GM23248 (cell line): ENCODE results near the gene TASOR2. TPM values are rescaled to one million over a fixed set of nuclear protein-coding genes. Genes with fewer than 3 reads are reported as not detected.

ENCODE experiments used
- DNase-seq: peaks from one replicate; pipeline ENCODE4 v3.0.0-alpha.2; 2015
- H2AFZ ChIP-seq: fragments of 200-600 bp; sonication (generic); 2 replicates; pipeline ENCODE4 v1.6.1; 2016; ENCODE audit warnings: antibody characterized with exemption
- H3F3A ChIP-seq: fragments of 200-600 bp; sonication (generic); 2 replicates; pipeline ENCODE4 v1.6.1; 2016; ENCODE audit warnings: mild to moderate bottlenecking, antibody characterized with exemption, mixed run types; ENCODE audit not compliant: insufficient read depth
- H3K27ac ChIP-seq: fragments of 200-600 bp; sonication (generic); 2 replicates; pipeline ENCODE4 v1.5.1; 2016; ENCODE audit warnings: mild to moderate bottlenecking
- H3K27me3 ChIP-seq: fragments of 200-600 bp; sonication (generic); replicated peaks from 2 replicates; pipeline ENCODE4 v1.6.1; 2016; ENCODE audit warnings: mild to moderate bottlenecking; ENCODE audit not compliant: insufficient read depth
- H3K36me3 ChIP-seq: fragments of 200-600 bp; sonication (generic); 2 replicates; pipeline ENCODE4 v1.6.1; 2016; ENCODE audit warnings: low read depth, mild to moderate bottlenecking
- H3K4me1 ChIP-seq: fragments of 200-600 bp; sonication (generic); 2 replicates; pipeline ENCODE4 v1.6.1; 2016; ENCODE audit warnings: mild to moderate bottlenecking; ENCODE audit not compliant: insufficient read depth
- H3K4me2 ChIP-seq: fragments of 200-600 bp; sonication (generic); one replicate; pipeline ENCODE4 v1.6.1; 2016; ENCODE audit warnings: mild to moderate bottlenecking; ENCODE audit not compliant: unreplicated experiment
- H3K4me3 ChIP-seq: fragments of 200-600 bp; sonication (generic); 2 replicates; pipeline ENCODE4 v1.5.1; 2016; ENCODE audit warnings: mild to moderate bottlenecking
- H3K79me2 ChIP-seq: fragments of 200-600 bp; sonication (generic); 2 replicates; pipeline ENCODE4 v1.6.1; 2016; ENCODE audit warnings: mild to moderate bottlenecking; ENCODE audit not compliant: insufficient read depth
- H3K9ac ChIP-seq: fragments of 200-600 bp; sonication (generic); 2 replicates; pipeline ENCODE4 v1.6.1; 2016; ENCODE audit warnings: mild to moderate bottlenecking
- H3K9me2 ChIP-seq: fragments of 200-600 bp; sonication (generic); 2 replicates; pipeline ENCODE4 v1.6.1; 2016; ENCODE audit warnings: mixed run types, mild to moderate bottlenecking, moderate library complexity; ENCODE audit not compliant: insufficient read depth
- H3K9me3 ChIP-seq: fragments of 200-600 bp; sonication (generic); one replicate; pipeline ENCODE4 v1.6.1; 2017; ENCODE audit warnings: low read depth
- H4K20me1 ChIP-seq: fragments of 200-600 bp; sonication (generic); 2 replicates; pipeline ENCODE4 v1.6.0; 2016; ENCODE audit not compliant: insufficient read depth
- EZH2 ChIP-seq: fragments of 200-600 bp; sonication (generic); IDR thresholded peaks from 2 replicates; pipeline ENCODE4 v1.6.1; 2018; ENCODE audit warnings: antibody characterized with exemption, mild to moderate bottlenecking; ENCODE audit not compliant: insufficient read depth, poor library complexity, severe bottlenecking
- EZH2phosphoT487 ChIP-seq: fragments of 200-600 bp; sonication (generic); IDR thresholded peaks from 2 replicates; pipeline ENCODE4 v1.6.1; 2018; ENCODE audit warnings: antibody characterized with exemption, moderate library complexity, mild to moderate bottlenecking, low read depth; ENCODE audit not compliant: insufficient read depth
- WGBS, 2 experiments: methylation state at CpG; one replicate each; pipeline ENCODE4 v1.1.6; 2015 to 2017; ENCODE audit warnings: low lambda C conversion rate in 2 of 2, low coverage in 1 of 2; ENCODE audit errors: missing lambda C conversion rate in 2 of 2; 5-methylcytosine and 5-hydroxymethylcytosine counted together
- in situ Hi-C: fragments of 300-500 bp; cut with MboI; formaldehyde crosslinking; loops from 2 replicates; pipeline ENCODE4 v1.15.0; 2020
- polyA plus RNA-seq: library from polyadenylated mRNA; unstranded; fragments of >200 nt; fragmentation: Nextera tagmentation; extraction: Ambion mirVana; gene quantifications from 2 replicates; pipeline ENCODE4 v1.2.1, GENCODE V29; 2016
- total RNA-seq: library from RNA; depleted of rRNA; stranded (reverse); fragments of >200 nt; shearing (Covaris generic); gene quantifications from 2 replicates; pipeline ENCODE4 v1.2.3, GENCODE V29; 2014

The TASOR2 gene
- total and polyA plus RNA-seq, 2 experiments from 2014 or later, result 16.8 to 60.7 TPM

DNA sequence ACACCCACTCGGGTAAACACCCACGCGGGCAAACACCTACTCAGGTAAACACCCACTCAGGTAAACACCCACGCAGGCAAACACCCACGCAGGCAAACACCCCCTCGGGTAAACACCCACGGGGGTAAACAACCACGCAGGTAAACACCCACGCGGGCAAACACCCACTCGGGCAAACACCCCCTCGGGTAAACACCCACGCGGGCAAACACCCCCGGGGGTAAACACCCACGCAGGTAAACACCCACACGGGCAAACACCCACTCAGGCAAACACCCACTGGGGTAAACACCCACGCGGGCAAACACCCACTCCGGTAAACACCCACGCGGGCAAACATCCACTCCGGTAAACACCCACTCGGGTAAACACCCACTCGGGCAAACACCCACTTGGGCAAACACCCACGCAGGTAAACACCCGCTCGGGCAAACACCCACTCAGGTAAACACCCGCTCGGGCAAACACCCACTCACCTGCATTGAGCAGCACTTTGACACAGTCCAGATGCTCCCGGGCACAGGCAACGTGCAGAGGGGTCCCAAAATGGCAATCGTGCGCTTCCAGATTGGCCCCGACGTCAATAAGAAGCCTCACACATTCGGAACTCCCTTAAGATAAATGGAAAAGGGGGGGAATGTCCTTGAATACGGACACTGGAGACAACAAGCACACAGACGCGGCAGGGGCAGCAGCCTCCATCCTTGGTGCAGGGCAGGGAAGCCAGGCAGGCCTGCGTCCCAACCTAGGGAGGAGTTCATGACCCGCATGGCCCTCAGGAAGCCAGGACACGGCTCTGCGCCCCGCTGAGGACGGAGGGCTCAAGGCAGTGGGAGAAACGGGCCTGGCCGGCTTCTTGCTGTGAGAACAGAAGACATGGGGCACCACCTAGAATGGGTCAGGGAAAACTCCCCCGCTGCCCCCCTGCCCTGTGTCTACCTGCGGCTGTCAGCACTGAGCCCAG is 35.9 kb upstream of the TASOR2 start:
- Histone ChIP-seq H4K20me1 (no peaks in the 10 kb centered on the region), H3K27me3 (no peaks in the 10 kb centered on the region), H3K4me1 (peaks cover 1% of the 10 kb centered on the region; the same call in 1 of the 2 replicates), H3K9me2 (no peaks in the 10 kb centered on the region), H3F3A (0 out of 2 replicates have a peak, but pooled peaks cover 2% of the 10 kb centered on the region), H3K79me2 (no peaks in the 10 kb centered on the region), H3K36me3 (no peaks in the 10 kb centered on the region; the same call in 1 of the 2 replicates), H3K9me3 (no peaks in the 10 kb centered on the region), H3K9ac (no peak overlapping the region), H3K4me3 (no peak overlapping the region), H3K27ac (no peak overlapping the region), H2AFZ (no peak overlapping the region), H3K4me2 (no peak overlapping the region)
- TF ChIP-seq EZH2 (no peak), EZH2phosphoT487 (no peak)
- in situ Hi-C loops, result no loop called here
- DNase-seq, result peak; percentile 13
- 90 to 92% methylated on average over 38 to 46 of the region's 50 CpGs for WGBS, 2 experiments

GRCh38 chr10:5649746-5650145 is 34.9 kb upstream of the TASOR2 start:
- no peaks in the 10 kb centered on the region for H3F3A ChIP-seq
- H3K9ac ChIP-seq, result no peak overlapping the region
- TF ChIP-seq EZH2phosphoT487 (no peak), EZH2 (no peak)
- H3K27ac ChIP-seq, result no peak overlapping the region
- H3K36me3 ChIP-seq, result no peaks in the 10 kb centered on the region; the same call in 1 of the 2 replicates
- no peak overlapping the region for H2AFZ ChIP-seq
- H3K4me2 ChIP-seq, result no peak overlapping the region
- H3K4me1 ChIP-seq, result no peaks in the 10 kb centered on the region
- H3K79me2 ChIP-seq, result no peaks in the 10 kb centered on the region
- in situ Hi-C loops, result no loop called here
- WGBS, 2 experiments, result 93 to 96% methylated on average over 10 to 11 of the region's 11 CpGs
- no peaks in the 10 kb centered on the region for H3K9me3 ChIP-seq
- no peak overlapping the region for H3K4me3 ChIP-seq
- H3K27me3 ChIP-seq, result no peaks in the 10 kb centered on the region
- H3K9me2 ChIP-seq, result no peaks in the 10 kb centered on the region
- DNase-seq, result no peak
- H4K20me1 ChIP-seq, result no peaks in the 10 kb centered on the region

- no peak overlapping the region for H3K27ac ChIP-seq
- H3K4me3 ChIP-seq, result no peak overlapping the region
- H3K4me1 ChIP-seq, result no peaks in the 10 kb centered on the region
- WGBS, 2 experiments, result 86 to 88% methylated on average over 19 to 20 of the region's 20 CpGs
- no peaks in the 10 kb centered on the region for H3K27me3 ChIP-seq
- no peak for TF ChIP-seq EZH2
- no peaks in the 10 kb centered on the region for H3K9me2 ChIP-seq
- no peaks in the 10 kb centered on the region for H3K9me3 ChIP-seq
- H4K20me1 ChIP-seq, result no peaks in the 10 kb centered on the region
- no peaks in the 10 kb centered on the region for H3K79me2 ChIP-seq
- DNase-seq, result no peak
- H3F3A ChIP-seq, result no peaks in the 10 kb centered on the region
- H3K36me3 ChIP-seq, result no peaks in the 10 kb centered on the region; the same call in 1 of the 2 replicates
- in situ Hi-C loops, result no loop called here
- H2AFZ ChIP-seq, result no peak overlapping the region
- H3K4me2 ChIP-seq, result no peak overlapping the region
- H3K9ac ChIP-seq, result no peak overlapping the region
Observed at GRCh38 chr10:5650664-5651387, 33.8 kb upstream of the TASOR2 start.

GRCh38 chr10:5651388-5651764 is 33.3 kb upstream of the TASOR2 start:
- no peak overlapping the region for H2AFZ ChIP-seq
- no peaks in the 10 kb centered on the region for H4K20me1 ChIP-seq
- H3K9me2 ChIP-seq, result no peaks in the 10 kb centered on the region
- no peak overlapping the region for H3K4me2 ChIP-seq
- no peak overlapping the region for H3K9ac ChIP-seq
- DNase-seq, result no peak
- H3K4me3 ChIP-seq, result no peak overlapping the region
- in situ Hi-C loops, result no loop called here
- no peaks in the 10 kb centered on the region for H3K4me1 ChIP-seq
- no peak overlapping the region for H3K27ac ChIP-seq
- H3K36me3 ChIP-seq, result no peaks in the 10 kb centered on the region; the same call in 1 of the 2 replicates
- no peaks in the 10 kb centered on the region for H3K79me2 ChIP-seq
- H3K9me3 ChIP-seq, result no peaks in the 10 kb centered on the region
- TF ChIP-seq EZH2 (no peak), EZH2phosphoT487 (no peak)
- H3F3A ChIP-seq, result no peaks in the 10 kb centered on the region
- no peaks in the 10 kb centered on the region for H3K27me3 ChIP-seq
- 92 to 93% methylated on average over 11 of the region's 11 CpGs for WGBS, 2 experiments
